ENCODE results near the gene PTPN14. TPM values are rescaled to one million over a fixed set of nuclear protein-coding genes. Genes with fewer than 3 reads are reported as not detected.

PTPN14 gene
- total RNA-seq, 1 experiment from 2014 or later, result 209 TPM

DNA sequence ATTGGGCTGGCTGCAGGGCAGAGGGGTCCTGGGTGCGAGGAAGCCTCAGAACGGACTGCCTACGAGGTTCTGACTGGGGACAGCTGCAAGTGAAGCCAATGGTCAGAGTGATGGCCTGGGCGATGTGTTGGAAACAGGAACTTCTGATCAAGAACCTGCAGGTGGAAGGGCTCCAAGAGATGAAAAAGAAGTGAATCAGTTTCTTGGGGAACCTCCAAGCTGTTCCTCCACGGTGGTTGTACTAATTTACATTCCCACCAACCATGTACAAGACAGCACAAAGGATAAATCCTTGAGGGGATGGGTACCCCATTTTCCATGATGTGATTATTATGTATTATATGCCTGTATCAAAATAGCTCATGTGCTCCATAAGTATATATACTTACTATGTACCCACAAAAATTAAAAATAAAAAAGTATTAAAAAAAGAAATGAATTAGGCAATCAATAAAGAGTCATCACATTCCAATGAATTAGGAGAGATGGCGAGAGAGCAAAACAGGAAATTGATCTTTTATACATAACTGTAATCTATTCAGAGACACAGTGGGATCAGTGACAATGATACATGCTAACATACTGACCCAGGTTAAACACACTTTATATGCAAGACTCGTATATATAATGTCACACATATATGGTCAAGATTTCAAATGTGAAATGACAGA is 58.1 kb downstream of the PTPN14 start:
- TF ChIP-seq TCF7L2 (IDR thresholded peaks at IDR 0.05; ENCODE audit: low read depth, low read length) (no peak), REST (IDR thresholded peaks at IDR 0.05; ENCODE audit: insufficient read depth in 1 of 2, low read depth in 2 of 2, low read length in 1 of 2) (no peak), CTCF (IDR thresholded peaks at IDR 0.05) (no peak), SIN3A (IDR thresholded peaks at IDR 0.05; ENCODE audit: borderline replicate concordance, insufficient read depth, low read depth, low read length) (no peak), POLR2AphosphoS5 (IDR thresholded peaks at IDR 0.05; ENCODE audit: low read depth, low read length) (no peak)
- in situ Hi-C loops (cut with HindIII; ENCODE audit: low pct_unique_long_range_greater_than_20kb, low sequenced_read_pairs) (no loop called here), intact Hi-C loops (cut with micrococcal nuclease; ENCODE audit: unreplicated experiment) (no loop called here)
- Histone ChIP-seq H3K36me3 (ENCODE audit: control insufficient read depth, insufficient read depth, low read length) (no peaks in the 10 kb centered on the region; the same call in 1 of the 2 replicates), H3K27me3 (ENCODE audit: control insufficient read depth, insufficient read depth, low read length) (no peaks in the 10 kb centered on the region), H3K27ac (ENCODE audit: low read length) (peak overlapping the region; percentile 98), H3K4me1 (ENCODE audit: control insufficient read depth, insufficient read depth, low read length) (peaks cover 96% of the 10 kb centered on the region), H3K9me3 (ENCODE audit: control insufficient read depth, insufficient read depth, low read depth, low read length) (no peaks in the 10 kb centered on the region), H3K4me3 (ENCODE audit: low read depth in 2 of 2, low read length in 2 of 2) (no peak overlapping the region)
- ATAC-seq, result no peak
- BruUV-seq (replicated peaks), result no TSS peak
- ChIA-PET CTCF (no interaction called here), POLR2A (interaction anchor here (0.5 to 0.7 kb wide), 3 partner anchors 17 to 29 kb away, joined by 3 to 9 read pairs (median 4); no protein-coding TSS in a partner anchor)
- DNase-seq (ENCODE audit: low read depth, low spot score), result no peak

GRCh38 chr1:214492401-214493075 is 58.9 kb downstream of the PTPN14 start:
- H3K36me3 ChIP-seq (ENCODE audit: control insufficient read depth, insufficient read depth, low read length), result no peaks in the 10 kb centered on the region; the same call in 1 of the 2 replicates
- TF ChIP-seq REST (IDR thresholded peaks at IDR 0.05; ENCODE audit: insufficient read depth in 1 of 2, low read depth in 2 of 2, low read length in 1 of 2) (no peak), SIN3A (IDR thresholded peaks at IDR 0.05; ENCODE audit: borderline replicate concordance, insufficient read depth, low read depth, low read length) (no peak), TCF7L2 (IDR thresholded peaks at IDR 0.05; ENCODE audit: low read depth, low read length) (no peak), POLR2AphosphoS5 (IDR thresholded peaks at IDR 0.05; ENCODE audit: low read depth, low read length) (no peak), CTCF (IDR thresholded peaks at IDR 0.05) (no peak)
- BruUV-seq (replicated peaks), result no TSS peak
- no peak for ATAC-seq
- DNase-seq (ENCODE audit: low read depth, low spot score), result no peak
- H3K4me1 ChIP-seq (ENCODE audit: control insufficient read depth, insufficient read depth, low read length), result peaks cover 96% of the 10 kb centered on the region
- ChIA-PET POLR2A (interaction anchor here (0.5 to 0.6 kb wide), 2 partner anchors 17 to 27 kb away, joined by 3 to 9 read pairs; no protein-coding TSS in a partner anchor), CTCF (no interaction called here)
- H3K9me3 ChIP-seq (ENCODE audit: control insufficient read depth, insufficient read depth, low read depth, low read length), result no peaks in the 10 kb centered on the region
- intact Hi-C loops (cut with micrococcal nuclease; ENCODE audit: unreplicated experiment) (no loop called here), in situ Hi-C loops (cut with HindIII; ENCODE audit: low pct_unique_long_range_greater_than_20kb, low sequenced_read_pairs) (no loop called here)
- H3K4me3 ChIP-seq (ENCODE audit: low read depth in 2 of 2, low read length in 2 of 2), result no peak overlapping the region
- no peaks in the 10 kb centered on the region for H3K27me3 ChIP-seq (ENCODE audit: control insufficient read depth, insufficient read depth, low read length)
- peak overlapping the region; percentile 98 for H3K27ac ChIP-seq (ENCODE audit: low read length)

Data from Panc1 (cell line).